GM19395 (cell line): ENCODE results near the gene ATG4D.
"Not testable (repeated sequence)": the region's sequence is repeated elsewhere in the genome, so short reads cannot be mapped to it uniquely, and the experiment has no call there.

Experiments
- ATAC-seq: cut with Tn5 transposase; IDR thresholded peaks from one replicate; pipeline ENCODE4 v1.9.1; 2021; ENCODE audit warnings: mild to moderate bottlenecking, moderate library complexity; ENCODE audit not compliant: unreplicated experiment

Gene ATG4D

GRCh38 chr19:10551006-10551405 is 7.3 kb downstream of the ATG4D start:
- ATAC-seq, result not testable (repeated sequence)

DNA sequence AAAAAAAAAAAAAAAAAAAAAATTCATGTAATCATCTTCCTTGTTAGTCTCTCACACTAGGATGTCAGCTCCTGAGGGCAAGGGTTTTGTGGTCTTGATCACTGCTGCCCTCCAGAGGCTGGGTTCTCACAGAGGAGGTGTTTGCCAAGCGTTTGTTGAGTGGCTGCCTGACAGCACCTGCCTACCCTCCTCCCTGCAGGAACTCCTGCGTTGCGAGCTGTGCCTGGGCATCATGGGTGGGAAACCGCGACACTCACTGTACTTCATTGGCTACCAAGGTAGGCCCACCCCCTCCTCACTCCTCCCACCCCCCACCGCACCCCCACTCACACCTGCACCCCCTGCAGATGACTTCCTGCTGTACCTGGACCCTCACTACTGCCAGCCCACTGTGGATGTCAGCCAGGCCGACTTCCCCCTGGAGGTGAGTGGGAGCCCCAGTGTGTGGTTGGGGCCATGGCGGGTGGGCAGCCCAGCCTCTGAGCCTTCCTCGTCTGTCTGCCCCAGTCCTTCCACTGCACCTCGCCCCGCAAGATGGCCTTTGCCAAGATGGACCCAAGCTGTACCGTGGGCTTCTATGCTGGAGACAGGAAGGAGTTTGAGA is 8.1 kb downstream of the ATG4D start:
- no peak for ATAC-seq

DNA sequence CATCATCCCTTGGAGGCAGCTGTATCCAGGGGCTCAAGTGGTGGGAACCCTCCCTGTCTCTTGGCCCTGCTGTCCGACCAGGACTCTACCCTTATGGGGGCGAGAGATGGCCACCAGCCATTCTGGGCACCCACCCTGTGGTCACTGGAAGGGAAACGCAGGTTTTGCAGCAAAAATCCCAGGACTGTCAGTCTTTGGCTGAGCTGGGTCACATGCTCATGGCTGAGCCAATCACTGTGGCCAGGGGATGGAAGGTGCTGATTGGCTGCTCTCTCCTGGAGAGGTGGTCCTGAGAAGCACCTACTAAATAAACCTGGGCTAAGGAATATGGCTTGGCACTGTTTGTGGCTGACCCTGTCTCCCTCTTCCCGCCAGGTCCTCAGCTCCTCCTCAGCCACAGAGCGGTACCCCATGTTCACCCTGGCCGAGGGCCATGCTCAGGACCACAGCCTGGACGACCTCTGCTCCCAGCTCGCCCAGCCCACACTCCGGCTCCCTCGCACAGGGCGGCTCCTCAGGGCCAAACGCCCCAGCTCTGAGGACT is 8.9 kb downstream of the ATG4D start:
- no peak for ATAC-seq

- no peak for ATAC-seq
Observed at GRCh38 chr19:10553087-10553667, 9.5 kb downstream of the ATG4D start.

- ATAC-seq, result peak; percentile 77
Observed at GRCh38 chr19:10553943-10554381, 10.3 kb downstream of the ATG4D start.

DNA sequence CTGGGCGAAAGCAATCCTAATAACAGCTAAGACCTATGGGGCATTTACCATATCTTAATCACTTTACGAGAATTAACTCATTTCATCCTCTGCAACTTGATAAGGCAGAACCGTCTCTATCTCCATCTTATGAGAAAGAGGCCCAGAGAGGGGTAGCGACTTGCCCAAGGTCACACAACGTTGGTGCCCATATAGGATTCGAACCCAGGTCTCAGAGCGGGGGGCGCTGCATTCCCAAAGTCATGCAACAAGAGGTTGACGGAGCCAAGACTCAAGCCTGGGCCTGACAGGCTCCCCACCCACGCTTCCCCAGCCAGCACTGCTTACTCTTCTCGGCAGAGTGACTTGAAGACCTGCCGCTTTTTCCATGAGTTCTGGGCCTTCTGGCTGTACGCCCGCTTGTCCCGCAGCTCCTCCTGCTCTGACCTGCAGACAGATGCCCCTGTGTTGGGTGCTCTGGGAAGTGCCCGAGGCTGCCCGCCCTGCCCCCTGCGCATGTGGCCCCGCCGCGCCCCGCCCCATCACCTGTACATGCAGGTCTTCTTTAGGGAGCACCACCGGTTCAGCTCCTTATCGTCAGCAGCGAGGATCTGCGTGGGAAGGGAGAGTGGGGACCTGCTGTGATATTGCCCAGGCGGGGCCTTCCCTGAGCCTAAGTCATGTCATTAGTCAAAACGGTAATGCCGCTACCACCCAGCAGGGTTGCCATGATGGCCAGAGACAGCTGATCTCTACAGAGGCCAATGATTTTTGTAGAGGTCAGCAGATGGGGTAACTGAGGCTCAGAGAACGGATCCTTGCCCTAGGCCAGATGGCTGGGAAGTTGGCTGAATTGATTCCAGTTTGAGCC is 11.3 kb downstream of the ATG4D start:
- ATAC-seq, result no peak

- ATAC-seq, result no peak
Observed at GRCh38 chr19:10555610-10555973, 11.9 kb downstream of the ATG4D start.

- ATAC-seq, result no peak
Observed at GRCh38 chr19:10557603-10558197, 14.0 kb downstream of the ATG4D start.

DNA sequence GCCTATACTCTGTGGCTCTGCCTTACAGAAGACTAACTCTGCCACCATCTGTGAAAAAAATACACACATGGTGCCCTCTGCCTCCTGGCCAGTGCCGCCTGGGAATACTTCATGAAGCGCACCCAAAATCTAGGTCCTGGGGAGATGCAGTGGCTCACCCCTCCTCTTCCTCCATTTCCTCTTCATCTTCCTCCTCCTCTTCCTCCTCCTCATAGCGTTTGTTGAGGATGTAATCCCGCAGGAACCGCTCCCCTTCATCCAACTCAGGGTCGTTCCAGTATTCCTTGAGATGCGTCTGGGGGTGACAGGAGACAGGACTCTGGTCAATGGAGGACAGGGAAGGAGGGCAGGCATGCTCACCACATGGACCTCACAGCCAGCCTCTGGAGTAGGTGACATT is 16.4 kb downstream of the ATG4D start:
- no peak for ATAC-seq

- no peak for ATAC-seq
Observed at GRCh38 chr19:10562609-10563008, 18.9 kb downstream of the ATG4D start.

DNA sequence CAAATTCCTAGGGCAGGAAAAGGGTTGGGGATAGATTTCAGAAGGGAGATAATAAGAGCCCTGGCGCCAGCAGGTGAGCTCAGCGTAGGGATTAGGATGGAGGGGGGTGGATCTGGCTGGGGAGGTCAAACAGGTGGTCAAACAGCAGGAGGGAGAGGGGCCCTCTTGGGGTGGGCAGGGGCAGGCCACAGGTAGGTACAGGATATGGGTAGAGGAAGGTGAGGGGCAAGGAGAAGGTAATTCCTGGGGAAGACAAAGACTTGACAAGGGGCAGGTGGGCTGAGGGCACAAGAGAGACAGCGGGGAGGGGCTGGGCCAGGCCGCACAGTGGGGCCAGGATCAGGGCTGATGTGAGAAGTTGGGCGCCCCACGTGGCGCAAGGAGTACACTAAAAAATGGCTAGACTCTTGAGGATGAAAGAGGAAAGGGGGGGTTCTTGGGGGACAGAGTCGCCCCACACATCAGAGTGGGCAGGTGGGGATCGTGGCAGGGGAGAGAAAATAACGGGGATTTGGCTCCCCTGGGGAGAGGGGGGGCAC is 21.4 kb downstream of the ATG4D start:
- ATAC-seq, result no peak

DNA sequence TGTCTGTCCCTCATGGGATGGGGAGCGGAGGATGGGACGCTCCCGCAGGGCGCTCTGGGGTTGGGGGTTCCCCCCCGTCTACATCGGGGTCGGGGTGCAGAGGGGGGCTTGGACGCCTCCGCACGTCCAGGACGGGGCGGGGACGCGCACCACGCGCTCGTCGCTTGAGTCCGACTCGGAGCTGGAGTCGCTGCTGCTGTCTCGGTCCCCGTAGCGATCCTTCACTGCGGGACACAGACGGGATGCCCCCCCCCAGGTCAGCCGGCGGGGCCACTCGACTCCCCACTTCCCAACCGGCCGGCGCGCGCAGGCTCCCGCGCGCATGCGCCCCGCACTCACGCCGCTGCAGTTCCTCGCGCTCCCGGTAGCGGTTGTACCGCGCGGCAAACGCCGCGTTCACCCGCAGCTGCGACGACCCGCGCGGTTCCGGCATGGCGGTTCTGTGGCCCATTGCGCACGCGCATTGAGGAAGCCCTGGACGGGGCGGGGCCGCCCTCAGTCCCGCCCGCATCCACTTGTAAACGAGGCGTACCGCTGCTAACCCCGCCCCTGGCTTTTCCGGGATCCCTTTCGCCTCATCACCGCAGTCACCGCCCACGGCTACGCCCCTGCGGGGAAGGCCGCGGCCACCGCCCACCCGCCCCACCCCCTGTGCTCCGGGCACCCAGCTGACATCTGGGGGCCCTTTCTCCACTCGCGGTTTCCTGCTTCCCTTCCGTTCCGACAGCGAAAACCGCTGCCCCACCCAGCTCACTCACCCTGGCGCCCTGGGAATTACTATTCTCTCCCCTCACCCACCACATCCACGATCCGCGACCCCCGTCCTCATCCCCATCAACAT is 22.1 kb downstream of the ATG4D start, which contains the start of gene KRI1:
KRI1 (minus strand) TSS at position 444 of the 841 bp plus-strand sequence; CDS start at position 433, 11 bp downstream.
- no peak for ATAC-seq

- ATAC-seq, result no peak
Observed at GRCh38 chr19:10566408-10566657, 22.6 kb downstream of the ATG4D start.

- no peak for ATAC-seq
Observed at GRCh38 chr19:10566658-10567410, 23.1 kb downstream of the ATG4D start.

DNA sequence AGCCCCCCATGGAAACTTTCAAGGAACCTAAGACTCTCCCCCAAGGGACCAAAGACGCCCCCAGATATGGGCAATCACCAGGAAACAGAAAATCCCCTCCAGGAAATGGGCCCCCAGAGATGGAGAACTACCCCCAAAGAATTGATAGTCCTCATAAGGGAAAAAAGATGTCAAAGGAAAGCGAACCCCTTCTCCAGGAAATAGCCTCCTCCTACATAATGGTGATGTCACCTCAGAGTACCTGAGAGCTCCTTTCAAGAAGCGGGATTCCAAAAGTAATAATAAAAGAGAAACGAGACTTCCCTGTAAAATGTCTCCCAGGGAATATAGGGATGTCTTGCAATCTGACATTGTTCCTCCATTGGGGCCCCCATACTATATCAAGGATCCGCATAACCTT is 24.0 kb downstream of the ATG4D start:
- no peak for ATAC-seq

DNA sequence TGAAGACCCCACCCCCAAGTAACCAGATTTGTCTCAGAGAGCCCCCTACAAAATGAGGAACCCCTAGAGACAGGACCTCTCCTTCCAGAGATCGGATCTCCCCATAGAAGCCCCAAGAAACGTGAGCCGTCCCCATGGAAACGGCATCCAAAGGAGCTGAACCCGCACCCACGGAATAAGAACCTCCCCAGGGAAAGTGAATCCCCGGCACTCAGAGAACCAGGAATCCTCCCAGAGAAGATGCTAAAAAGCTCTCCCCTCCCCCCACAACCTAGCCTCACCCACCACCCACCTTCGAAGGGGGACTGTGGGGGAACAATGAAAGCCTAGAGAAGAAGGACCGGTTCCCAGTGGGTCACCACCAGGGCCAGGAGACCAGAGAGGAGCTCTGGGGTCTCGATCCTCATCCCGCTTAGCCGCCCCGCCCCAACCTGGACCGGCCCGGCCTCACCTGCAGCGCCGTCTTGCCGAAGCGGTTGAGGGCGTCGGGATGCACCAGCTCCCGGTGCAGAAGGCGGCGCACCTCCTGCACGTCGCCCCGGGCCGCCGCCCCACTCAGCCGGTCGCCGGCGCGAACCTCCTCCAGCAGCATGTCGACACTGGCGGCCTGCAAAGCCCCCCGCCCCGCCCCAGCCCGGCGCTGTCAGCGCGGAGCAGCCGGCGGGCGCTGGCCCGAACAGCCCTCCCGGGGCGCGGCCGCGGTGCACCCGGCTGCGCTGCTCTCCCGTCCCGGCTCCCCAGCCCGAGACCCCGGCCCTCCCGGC is 24.5 kb downstream of the ATG4D start:
- ATAC-seq, result no peak

GRCh38 chr19:10568826-10569651 is 25.3 kb downstream of the ATG4D start, which contains the start of gene CDKN2D:
CDKN2D (minus strand) TSS chr19:10568979; CDS start chr19:10568653, 326 bp downstream.
- peak; percentile 67 for ATAC-seq

DNA sequence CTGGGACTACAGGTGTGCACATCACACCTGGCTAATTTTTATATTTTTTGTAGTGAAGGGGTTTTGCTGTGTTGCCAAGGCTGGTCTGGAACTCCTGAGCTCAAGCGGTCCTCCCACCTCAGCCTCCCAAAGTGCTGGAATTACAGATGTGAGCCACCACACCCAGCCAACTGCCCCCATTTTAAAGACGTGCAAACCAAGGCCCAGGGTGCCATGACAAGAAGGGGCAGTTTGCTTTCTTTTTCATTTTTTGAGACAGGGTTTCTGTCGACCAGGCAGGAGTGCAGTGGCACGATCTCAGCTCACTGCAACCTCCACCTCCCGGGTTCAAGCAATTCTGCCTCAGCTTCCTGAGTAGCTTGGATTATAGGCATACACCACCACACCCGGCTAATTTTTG is 30.1 kb downstream of the ATG4D start:
- not testable (repeated sequence) for ATAC-seq
